Endothelial cell of umbilical vein (primary cell): ENCODE results near the gene RNF121.

Experiments
- CTCF ChIP-seq, 2 donors: IDR thresholded peaks; 1 replicate in 1 of 2; 2 replicates in 1 of 2; pipeline ENCODE4 v1.5.1; 2011; ENCODE audit warnings: low read length in 2 of 2, mild to moderate bottlenecking in 2 of 2, moderate library complexity in 2 of 2, control low read depth in 1 of 2, inconsistent platforms in 1 of 2, low read depth in 1 of 2; ENCODE audit not compliant: insufficient read depth in 1 of 2; ENCODE audit errors: extremely low read depth in 1 of 2
- EZH2 ChIP-seq: IDR thresholded peaks from 2 replicates; pipeline ENCODE4 v1.6.1; 2012; ENCODE audit warnings: borderline replicate concordance, low read depth, mild to moderate bottlenecking, moderate library complexity, low read length, inconsistent platforms; ENCODE audit not compliant: severe bottlenecking
- GATA2 ChIP-seq: IDR thresholded peaks from 2 replicates; pipeline ENCODE4 v1.7.0; 2011; ENCODE audit warnings: low read depth, mild to moderate bottlenecking, moderate library complexity, mixed read lengths, low read length; ENCODE audit not compliant: insufficient read length, insufficient read depth
- JUN ChIP-seq: IDR thresholded peaks from 2 replicates; pipeline ENCODE4 v1.6.1; 2011; ENCODE audit warnings: borderline replicate concordance, low read depth; ENCODE audit not compliant: insufficient read length, insufficient read depth
- MAX ChIP-seq: IDR thresholded peaks from 2 replicates; pipeline ENCODE4 v1.6.1; 2011; ENCODE audit not compliant: insufficient read depth, insufficient read length
- MYC ChIP-seq: IDR thresholded peaks from one replicate; pipeline ENCODE4 v1.6.1; 2011; ENCODE audit warnings: mild to moderate bottlenecking, low read depth, low read length
- POLR2A ChIP-seq: IDR thresholded peaks from 2 replicates; pipeline ENCODE4 v1.6.1; 2012; ENCODE audit warnings: low read depth, mild to moderate bottlenecking, control low read depth, low read length
- POLR2AphosphoS5 ChIP-seq: IDR thresholded peaks from 2 replicates; pipeline ENCODE4 v1.6.1; 2012; ENCODE audit warnings: low read depth, mild to moderate bottlenecking, control low read depth, low read length, moderate library complexity; ENCODE audit not compliant: insufficient read depth

- TF ChIP-seq POLR2A (no peak), CTCF (IDR thresholded peaks at IDR 0.05; ENCODE audit: extremely low read depth in 1 of 2, insufficient read depth in 1 of 2, low read depth in 1 of 2, low read length in 2 of 2) (no peak), POLR2AphosphoS5 (no peak), MYC (no peak), EZH2 (no peak), GATA2 (no peak), MAX (no peak), JUN (no peak)
Observed at GRCh38 chr11:71994786-71995185, 65.9 kb downstream of the RNF121 start.
